OCI-LY7 (cell line): ENCODE results near the gene CMIP. TPM values are rescaled to one million over a fixed set of nuclear protein-coding genes. Genes with fewer than 3 reads are reported as not detected.

ENCODE experiments used
- BruUV-seq: library from RNA; stranded (reverse); fragments of 400-500 nt; replicated peaks from 2 replicates; lab custom pipeline; 2021; lab: Mats Ljungman, UMichigan
- CTCF ChIA-PET: fragments of 300-600 bp; sonication (Branson Sonifier 250); formaldehyde crosslinking; loops from one replicate; lab custom pipeline; 2022; ENCODE audit warnings: antibody characterized with exemption; ENCODE audit not compliant: unreplicated experiment; lab: Charles Lee
- POLR2A ChIA-PET: fragments of 300-600 bp; sonication (Branson Sonifier 250); formaldehyde crosslinking; loops from one replicate; lab custom pipeline; 2022; ENCODE audit warnings: antibody characterized with exemption; lab: Charles Lee
- DNase-seq: peaks from one replicate; pipeline ENCODE4 v3.0.0-alpha.2; 2015; ENCODE audit warnings: low spot score
- H2AFZ ChIP-seq: fragments of 200-600 bp; sonication (generic), shearing (Covaris generic); 2 replicates; pipeline ENCODE4 v1.6.1; 2014; ENCODE audit warnings: mild to moderate bottlenecking, antibody characterized with exemption, low read length, moderate library complexity
- H3K27ac ChIP-seq: fragments of 200-600 bp; sonication (generic); 2 replicates; pipeline ENCODE4 v1.5.1; 2014; ENCODE audit warnings: mixed run types, low read depth, mild to moderate bottlenecking, moderate library complexity, low read length, inconsistent platforms; ENCODE audit not compliant: poor library complexity, severe bottlenecking
- H3K36me3 ChIP-seq: fragments of 200-600 bp; sonication (generic); 2 replicates; pipeline ENCODE4 v1.6.1; 2014; ENCODE audit warnings: mild to moderate bottlenecking, antibody characterized with exemption, low read length, moderate library complexity, mixed read lengths; ENCODE audit not compliant: insufficient read depth
- H3K4me1 ChIP-seq: fragments of 200-600 bp; sonication (generic); 2 replicates; pipeline ENCODE4 v1.5.1; 2014; ENCODE audit warnings: mild to moderate bottlenecking, low read length; ENCODE audit not compliant: insufficient read depth, poor library complexity, severe bottlenecking
- H3K4me2 ChIP-seq: fragments of 200-600 bp; sonication (generic); 2 replicates; pipeline ENCODE4 v1.6.1; 2014; ENCODE audit warnings: mild to moderate bottlenecking, low read length
- H3K4me3 ChIP-seq: fragments of 200-600 bp; sonication (generic); 2 replicates; pipeline ENCODE4 v1.5.1; 2014; ENCODE audit warnings: mild to moderate bottlenecking, low read depth, low read length; ENCODE audit not compliant: poor library complexity, severe bottlenecking
- H3K79me2 ChIP-seq: fragments of 200-600 bp; sonication (generic); 2 replicates; pipeline ENCODE4 v1.6.1; 2016; ENCODE audit warnings: low read depth, mild to moderate bottlenecking, low read length, moderate library complexity, mixed read lengths; ENCODE audit not compliant: insufficient read depth
- H3K9me2 ChIP-seq: fragments of 200-600 bp; sonication (generic); 2 replicates; pipeline ENCODE4 v1.6.1; 2016; ENCODE audit warnings: mild to moderate bottlenecking, low read length, mixed read lengths; ENCODE audit not compliant: insufficient read depth
- H3K9me3 ChIP-seq: fragments of 200-600 bp; sonication (generic); 2 replicates; pipeline ENCODE4 v1.6.1; 2014; ENCODE audit warnings: mild to moderate bottlenecking, mixed run types, low read length, mixed read lengths
- H4K20me1 ChIP-seq: fragments of 200-600 bp; sonication (generic); 2 replicates; pipeline ENCODE4 v1.6.1; 2014; ENCODE audit warnings: mild to moderate bottlenecking, antibody characterized with exemption, low read length, moderate library complexity, mixed read lengths; ENCODE audit not compliant: insufficient read depth
- CTCF ChIP-seq: fragments of 200-600 bp; sonication (generic); conservative IDR thresholded peaks from 2 replicates; pipeline ENCODE4 v1.5.1; 2014; ENCODE audit warnings: mild to moderate bottlenecking, antibody characterized with exemption, low read length, moderate library complexity, mixed read lengths
- EZH2phosphoT487 ChIP-seq: fragments of 200-600 bp; sonication (generic); IDR thresholded peaks from 2 replicates; pipeline ENCODE4 v1.6.1; 2018; ENCODE audit warnings: low read depth, borderline replicate concordance, mild to moderate bottlenecking, mixed run types, antibody characterized with exemption, low read length, moderate library complexity, mixed read lengths
- intact Hi-C: fragments of 100-400 bp; cut with micrococcal nuclease; formaldehyde crosslinking; loops from one replicate; pipeline ENCODE4 v1.10.0; 2022; ENCODE audit not compliant: unreplicated experiment
- total RNA-seq, 2 experiments: library from RNA; depleted of rRNA in 1 of 2; stranded (reverse); fragments of >200 nt in 1 of 2; shearing (Covaris generic) in 1 of 2; gene quantifications; 2 replicates each; pipeline ENCODE4 v1.2.3, GENCODE V29; 2014 to 2022

The CMIP gene
- total RNA-seq, 2 experiments from 2014 or later, result 15.4 to 70.3 TPM

DNA sequence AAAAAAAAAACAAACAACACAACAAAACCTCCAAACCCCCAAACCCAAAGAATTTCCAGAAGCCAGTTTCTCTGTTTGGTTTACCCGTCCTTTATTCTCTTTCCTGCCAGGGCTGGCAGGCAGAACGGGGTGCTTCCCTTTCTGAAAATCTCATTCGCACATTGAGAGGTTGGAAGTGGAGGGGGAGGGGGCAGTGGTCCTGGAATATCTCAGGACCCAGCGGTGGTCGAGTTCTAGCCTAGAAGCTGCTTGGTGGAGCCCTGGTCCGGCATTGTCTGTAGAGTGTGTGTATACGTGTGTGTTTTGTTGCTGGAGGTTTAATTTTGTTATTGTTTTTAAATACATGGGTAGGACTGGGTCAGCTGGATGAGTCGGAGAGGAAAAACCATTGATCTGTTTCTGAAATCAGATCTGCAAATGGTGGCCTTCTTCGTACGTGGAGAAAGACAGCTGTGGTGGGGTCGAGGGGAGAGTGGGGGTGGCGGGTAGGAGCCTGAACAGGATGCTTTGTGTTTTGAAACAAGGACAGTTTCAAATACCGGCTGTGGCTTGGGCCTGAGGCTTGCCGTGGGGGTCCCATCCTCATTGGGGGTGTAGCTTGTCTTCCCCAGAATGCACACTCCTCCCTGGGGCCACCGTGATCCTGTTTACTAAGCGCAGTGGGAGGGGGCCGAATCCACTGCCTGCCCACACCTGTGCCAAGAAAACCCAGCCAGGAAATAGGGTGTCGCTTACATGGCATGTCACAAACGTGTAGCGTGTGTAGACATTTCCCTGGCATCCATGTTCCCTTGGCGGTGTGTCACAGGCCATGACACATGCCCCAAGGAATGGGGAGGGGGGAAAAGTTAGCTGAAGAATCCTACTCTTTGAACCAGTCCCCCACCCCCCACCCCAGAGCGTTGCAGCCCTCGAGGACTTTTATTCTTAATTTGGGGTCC lies 1.6 kb downstream of the CMIP start:
- ChIA-PET POLR2A (interaction anchor here (0.6 to 0.7 kb wide), 4 partner anchors 18 to 359 kb away, joined by 3 to 7 read pairs (median 4); no protein-coding TSS in a partner anchor), CTCF (interaction anchor here (0.6 kb wide), 1 partner anchor 18 kb away, joined by 3 read pairs; no protein-coding TSS in a partner anchor)
- Histone ChIP-seq H3K4me1 (peaks cover 44% of the 10 kb centered on the region), H4K20me1 (peaks cover under 1% of the 10 kb centered on the region), H3K36me3 (peaks cover 10% of the 10 kb centered on the region; the same call in 1 of the 2 replicates), H3K9me2 (no peaks in the 10 kb centered on the region), H3K27ac (peak overlapping the region; percentile 61), H3K4me3 (peak overlapping the region; percentile 93), H3K79me2 (peaks cover 60% of the 10 kb centered on the region), H2AFZ (no peak overlapping the region), H3K4me2 (peak overlapping the region; percentile 86), H3K9me3 (no peaks in the 10 kb centered on the region)
- intact Hi-C loops, result loop anchor here (2.0 kb wide), 1 partner anchor 35 kb away; no protein-coding TSS in a partner anchor
- DNase-seq, result peak; percentile 36
- TF ChIP-seq CTCF (no peak), EZH2phosphoT487 (no peak)
- TSS peak; percentile 47 for BruUV-seq

DNA sequence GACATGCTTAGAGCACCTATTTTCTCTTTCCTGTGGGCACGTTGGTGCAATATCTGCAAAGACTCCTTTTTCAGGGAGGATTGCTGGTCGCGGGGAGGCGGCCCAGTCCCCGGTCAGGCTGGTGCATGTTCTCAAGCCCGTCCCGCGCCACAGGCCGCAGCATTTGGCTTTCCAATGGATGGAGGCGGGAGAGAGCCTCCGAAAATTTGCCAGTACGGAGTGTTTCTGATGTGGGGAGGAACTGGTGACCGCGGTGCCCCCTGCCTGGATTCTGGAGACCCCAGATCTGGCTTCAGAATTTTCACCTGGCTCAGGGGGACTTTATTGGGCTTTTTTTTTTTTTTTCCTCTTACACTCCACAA lies 2.3 kb downstream of the CMIP start:
- H3K79me2 ChIP-seq, result peaks cover 67% of the 10 kb centered on the region
- H2AFZ ChIP-seq, result no peak overlapping the region
- peaks cover 51% of the 10 kb centered on the region for H3K4me1 ChIP-seq
- no peaks in the 10 kb centered on the region for H3K9me3 ChIP-seq
- peak overlapping the region; percentile 86 for H3K4me2 ChIP-seq
- CTCF ChIA-PET, result no interaction called here
- peaks cover 7% of the 10 kb centered on the region for H4K20me1 ChIP-seq
- no peaks in the 10 kb centered on the region for H3K9me2 ChIP-seq
- BruUV-seq, result no TSS peak
- H3K36me3 ChIP-seq, result peaks cover 10% of the 10 kb centered on the region; the same call in 1 of the 2 replicates
- H3K27ac ChIP-seq, result peak overlapping the region; percentile 61
- peak overlapping the region; percentile 93 for H3K4me3 ChIP-seq
- TF ChIP-seq EZH2phosphoT487 (no peak), CTCF (no peak)
- intact Hi-C loops, result loop anchor here (2.0 kb wide), 1 partner anchor 34 kb away; no protein-coding TSS in a partner anchor
- POLR2A ChIA-PET, result interaction anchor here (0.6 kb wide), 1 partner anchor 358 kb away, joined by 3 read pairs; no protein-coding TSS in a partner anchor
- DNase-seq, result no peak
